ENCODE measurements around the gene ZDHHC18. TPM values are rescaled to one million over a fixed set of nuclear protein-coding genes. Genes with fewer than 3 reads are reported as not detected.

The ZDHHC18 gene
- total and polyA plus RNA-seq, 2 of the 8 experiments (the other 6 are each of a cell fraction or from before 2014, with no cell fraction given): 29.7 to 49.8 TPM

GRCh38 chr1:26794391-26794790 lies 32.1 kb upstream of the ZDHHC18 start (continued):
- TF ChIP-seq SAP30 (IDR thresholded peaks at IDR 0.05; ENCODE audit: insufficient read depth, insufficient replicate concordance, low read length) (no peak), CHD2 (IDR thresholded peaks at IDR 0.05; ENCODE audit: low read length) (no peak), SIN3A (conservative IDR thresholded peaks at IDR 0.05 in 1 of 2, IDR thresholded peaks at IDR 0.05 in 1 of 2; ENCODE audit: low read depth in 1 of 2, low read length in 2 of 2) (no peak), NANOG (IDR thresholded peaks at IDR 0.05; ENCODE audit: insufficient read depth, low read depth, low read length, poor library complexity, severe bottlenecking) (no peak)

Data from H1 (cell line).